SIG-M5 treated with dmso at 0.1 percent for 504 hours (cell line): ENCODE measurements around the gene FCN1.
"Not testable (repeated sequence)": the region's sequence is repeated elsewhere in the genome, so short reads cannot be mapped to it uniquely, and the experiment has no call there.

Source experiments
- DNase-seq: peaks from one replicate; lab custom pipeline; 2025; ENCODE audit not compliant: unreplicated experiment; lab: John Stamatoyannopoulos, UW

FCN1 gene

GRCh38 chr9:134857451-134857850, 60.3 kb downstream of the FCN1 start:
- DNase-seq = not testable (repeated sequence)

- DNase-seq = no peak
These were observed 61.8 kb downstream of the FCN1 start for GRCh38 chr9:134855900-134856377.
